HG03565 (cell line): ENCODE data around the gene PRDX1.
A peak's percentile ranks its signal among the peaks of the same experiment; 100 is the strongest.
"Not testable (repeated sequence)": the region's sequence is repeated elsewhere in the genome, so short reads cannot be mapped to it uniquely, and the experiment has no call there.

Experiments used
- ATAC-seq: cut with Tn5 transposase; IDR thresholded peaks from one replicate; pipeline ENCODE4 v1.9.1; 2021; ENCODE audit warnings: mild to moderate bottlenecking, moderate library complexity; ENCODE audit not compliant: unreplicated experiment

Gene PRDX1

GRCh38 chr1:45536886-45537285 lies 15.2 kb upstream of the PRDX1 start:
- no peak for ATAC-seq

GRCh38 chr1:45535988-45536766 lies 14.5 kb upstream of the PRDX1 start:
- ATAC-seq = no peak

GRCh38 chr1:45531873-45532272 lies 10.2 kb upstream of the PRDX1 start:
- ATAC-seq = no peak

- no peak for ATAC-seq
Measured at GRCh38 chr1:45530632-45531135, 9.0 kb upstream of the PRDX1 start.

- ATAC-seq = no peak
Measured at GRCh38 chr1:45526135-45526644, 4.5 kb upstream of the PRDX1 start.

GRCh38 chr1:45523975-45524374 lies 2.3 kb upstream of the PRDX1 start:
- ATAC-seq = not testable (repeated sequence)

GRCh38 chr1:45523516-45523915 lies 1.8 kb upstream of the PRDX1 start:
- not testable (repeated sequence) for ATAC-seq

GRCh38 chr1:45522324-45523104 lies 830 bp upstream of the PRDX1 start:
- ATAC-seq = peak; percentile 9

- ATAC-seq = not testable (repeated sequence)
Measured at GRCh38 chr1:45519774-45520173, 1.9 kb downstream of the PRDX1 start.

- ATAC-seq = no peak
Measured at GRCh38 chr1:45518910-45519309, 2.8 kb downstream of the PRDX1 start.

- not testable (repeated sequence) for ATAC-seq
Measured at GRCh38 chr1:45518366-45518765, 3.3 kb downstream of the PRDX1 start.

- ATAC-seq = no peak
Measured at GRCh38 chr1:45516465-45516864, 5.2 kb downstream of the PRDX1 start.

- ATAC-seq = no peak
Measured at GRCh38 chr1:45516036-45516435, 5.6 kb downstream of the PRDX1 start.

GRCh38 chr1:45513532-45514260 lies 8.0 kb downstream of the PRDX1 start:
- not testable (repeated sequence) for ATAC-seq

GRCh38 chr1:45512641-45513054 lies 9.0 kb downstream of the PRDX1 start:
- ATAC-seq = no peak

- no peak for ATAC-seq
Measured at GRCh38 chr1:45510972-45511527, 10.6 kb downstream of the PRDX1 start.

- ATAC-seq = no peak
Measured at GRCh38 chr1:45510036-45510971, 11.4 kb downstream of the PRDX1 start.

GRCh38 chr1:45508295-45509151 lies 13.2 kb downstream of the PRDX1 start:
- ATAC-seq = no peak

GRCh38 chr1:45507893-45508292 lies 13.8 kb downstream of the PRDX1 start:
- ATAC-seq = no peak
